Activated naive CD8-positive, alpha-beta T cell treated with anti-CD3 and anti-CD28 coated beads, Interleukin-2, amount 10 ng/mL, durations not matched to agents 7 days and 5 days (primary cell): Measurements from ENCODE around the gene PID1. TPM values are rescaled to one million over a fixed set of nuclear protein-coding genes. Genes with fewer than 3 reads are reported as not detected.

Experiments used
- ATAC-seq: fragments of 150-1000 bp; cut with Tn5 transposase; one replicate; pipeline ENCODE4 v1.10.0; 2021; ENCODE audit warnings: low read depth, moderate library complexity
- POLR2A ChIA-PET: fragments of 350-600 bp; sonication (Branson Sonifier 250); formaldehyde crosslinking; loops from one replicate; lab custom pipeline; 2021; ENCODE audit warnings: antibody characterized with exemption; lab: Charles Lee
- DNase-seq: peaks from one replicate; pipeline ENCODE4 v3.0.0; 2021
- H3K27ac Mint-ChIP-seq: one replicate; pipeline ENCODE4 v1.8.0; 2022; ENCODE audit warnings: mild to moderate bottlenecking, mixed read lengths
- H3K27me3 Mint-ChIP-seq: one replicate; pipeline ENCODE4 v1.8.0; 2022; ENCODE audit warnings: mild to moderate bottlenecking, moderate library complexity, mixed read lengths
- H3K36me3 Mint-ChIP-seq: one replicate; pipeline ENCODE4 v1.8.0; 2021; ENCODE audit warnings: mild to moderate bottlenecking, mixed read lengths
- H3K4me1 Mint-ChIP-seq: one replicate; pipeline ENCODE4 v1.8.0; 2021; ENCODE audit warnings: mixed read lengths
- H3K4me3 Mint-ChIP-seq: one replicate; pipeline ENCODE4 v1.8.0; 2022; ENCODE audit warnings: mild to moderate bottlenecking, moderate library complexity, mixed read lengths
- H3K9me3 Mint-ChIP-seq: one replicate; pipeline ENCODE4 v1.8.0; 2021; ENCODE audit warnings: mixed read lengths
- total RNA-seq, 2 experiments: library from RNA; stranded (reverse); gene quantifications; one replicate each; pipeline ENCODE4 v1.2.3, GENCODE V29; 2021

PID1 gene
- total RNA-seq, 2 experiments from 2014 or later = 0.11 to 0.17 TPM

GRCh38 chr2:229252280-229252679 lies 18.8 kb downstream of the PID1 start:
- Mint-ChIP-seq H3K4me1 (no peaks in the 10 kb centered on the region), H3K36me3 (no peaks in the 10 kb centered on the region), H3K27ac (no peak overlapping the region), H3K4me3 (no peak overlapping the region), H3K9me3 (peaks cover 3% of the 10 kb centered on the region), H3K27me3 (no peaks in the 10 kb centered on the region)
- POLR2A ChIA-PET = no interaction called here
- ATAC-seq = no peak
- no peak for DNase-seq

- Mint-ChIP-seq H3K27me3 (no peaks in the 10 kb centered on the region), H3K4me3 (no peak overlapping the region), H3K4me1 (no peaks in the 10 kb centered on the region), H3K36me3 (no peaks in the 10 kb centered on the region), H3K27ac (no peak overlapping the region), H3K9me3 (peaks cover 3% of the 10 kb centered on the region)
- ATAC-seq = no peak
- DNase-seq = no peak
- POLR2A ChIA-PET = no interaction called here
These were observed 21.6 kb downstream of the PID1 start for GRCh38 chr2:229249536-229249935.

- Mint-ChIP-seq H3K9me3 (peaks cover 6% of the 10 kb centered on the region), H3K4me3 (no peak overlapping the region), H3K36me3 (no peaks in the 10 kb centered on the region), H3K4me1 (no peaks in the 10 kb centered on the region), H3K27ac (no peak overlapping the region), H3K27me3 (no peaks in the 10 kb centered on the region)
- ATAC-seq = no peak
- DNase-seq = no peak
- POLR2A ChIA-PET = no interaction called here
These were observed 24.8 kb downstream of the PID1 start for GRCh38 chr2:229246334-229246733.

GRCh38 chr2:229244975-229245374 lies 26.1 kb downstream of the PID1 start:
- Mint-ChIP-seq H3K27me3 (no peaks in the 10 kb centered on the region), H3K36me3 (no peaks in the 10 kb centered on the region), H3K4me3 (no peak overlapping the region), H3K27ac (no peak overlapping the region), H3K4me1 (no peaks in the 10 kb centered on the region), H3K9me3 (peaks cover 6% of the 10 kb centered on the region)
- DNase-seq (no peak), ATAC-seq (no peak)
- POLR2A ChIA-PET = no interaction called here

GRCh38 chr2:229243890-229244560 lies 27.1 kb downstream of the PID1 start:
- DNase-seq (no peak), ATAC-seq (no peak)
- Mint-ChIP-seq H3K36me3 (no peaks in the 10 kb centered on the region), H3K4me3 (no peak overlapping the region), H3K9me3 (peaks cover 6% of the 10 kb centered on the region), H3K4me1 (no peaks in the 10 kb centered on the region), H3K27me3 (no peaks in the 10 kb centered on the region), H3K27ac (no peak overlapping the region)
- POLR2A ChIA-PET = no interaction called here

- Mint-ChIP-seq H3K4me3 (no peak overlapping the region), H3K4me1 (no peaks in the 10 kb centered on the region), H3K9me3 (peaks cover 6% of the 10 kb centered on the region)
These were observed 30.0 kb downstream of the PID1 start for GRCh38 chr2:229240984-229241491.

GRCh38 chr2:229239021-229239420 lies 32.1 kb downstream of the PID1 start:
- Mint-ChIP-seq H3K4me3 (no peak overlapping the region), H3K27ac (no peak overlapping the region), H3K36me3 (no peaks in the 10 kb centered on the region), H3K27me3 (no peaks in the 10 kb centered on the region), H3K9me3 (peaks cover 7% of the 10 kb centered on the region), H3K4me1 (no peaks in the 10 kb centered on the region)
- ATAC-seq = no peak
- POLR2A ChIA-PET = no interaction called here
- DNase-seq = no peak

More at GRCh38 chr2:229240984-229241491, 30.0 kb downstream of the PID1 start:
- no peak for DNase-seq
- H3K36me3 Mint-ChIP-seq = no peaks in the 10 kb centered on the region
- no peak for ATAC-seq
- POLR2A ChIA-PET = no interaction called here
- H3K27ac Mint-ChIP-seq = no peak overlapping the region
- no peaks in the 10 kb centered on the region for H3K27me3 Mint-ChIP-seq

GRCh38 chr2:229237270-229237669 lies 33.8 kb downstream of the PID1 start:
- no peaks in the 10 kb centered on the region for H3K36me3 Mint-ChIP-seq
- ATAC-seq (no peak), DNase-seq (no peak)
- POLR2A ChIA-PET = no interaction called here
- peaks cover 1% of the 10 kb centered on the region for H3K9me3 Mint-ChIP-seq
- no peaks in the 10 kb centered on the region for H3K4me1 Mint-ChIP-seq
- H3K27ac Mint-ChIP-seq = no peak overlapping the region
- H3K4me3 Mint-ChIP-seq = no peak overlapping the region
- no peaks in the 10 kb centered on the region for H3K27me3 Mint-ChIP-seq

- Mint-ChIP-seq H3K27ac (no peak overlapping the region), H3K36me3 (no peaks in the 10 kb centered on the region), H3K9me3 (peaks cover 1% of the 10 kb centered on the region), H3K27me3 (no peaks in the 10 kb centered on the region), H3K4me1 (no peaks in the 10 kb centered on the region), H3K4me3 (no peak overlapping the region)
- ATAC-seq (no peak), DNase-seq (no peak)
- POLR2A ChIA-PET = no interaction called here
These were observed 35.8 kb downstream of the PID1 start for GRCh38 chr2:229235131-229235914.

- H3K4me1 Mint-ChIP-seq = no peaks in the 10 kb centered on the region
- ATAC-seq (no peak), DNase-seq (no peak)
- no peaks in the 10 kb centered on the region for H3K27me3 Mint-ChIP-seq
- POLR2A ChIA-PET = no interaction called here
- H3K27ac Mint-ChIP-seq = no peak overlapping the region
- H3K9me3 Mint-ChIP-seq = peaks cover 1% of the 10 kb centered on the region
- no peaks in the 10 kb centered on the region for H3K36me3 Mint-ChIP-seq
- H3K4me3 Mint-ChIP-seq = no peak overlapping the region
These were observed 39.2 kb downstream of the PID1 start for GRCh38 chr2:229231885-229232284.

- no peak for ATAC-seq
- Mint-ChIP-seq H3K9me3 (peaks cover 1% of the 10 kb centered on the region), H3K4me3 (no peak overlapping the region)
These were observed 39.7 kb downstream of the PID1 start for GRCh38 chr2:229231328-229231868.

GRCh38 chr2:229230911-229231310 lies 40.2 kb downstream of the PID1 start:
- H3K9me3 Mint-ChIP-seq = peaks cover 1% of the 10 kb centered on the region
- no peak for DNase-seq
- H3K36me3 Mint-ChIP-seq = no peaks in the 10 kb centered on the region
- no peaks in the 10 kb centered on the region for H3K27me3 Mint-ChIP-seq
- ATAC-seq = no peak
- H3K4me3 Mint-ChIP-seq = no peak overlapping the region
- no peak overlapping the region for H3K27ac Mint-ChIP-seq
- H3K4me1 Mint-ChIP-seq = no peaks in the 10 kb centered on the region
- POLR2A ChIA-PET = no interaction called here

More at GRCh38 chr2:229231328-229231868, 39.7 kb downstream of the PID1 start:
- no peaks in the 10 kb centered on the region for H3K4me1 Mint-ChIP-seq
- DNase-seq = no peak
- H3K27me3 Mint-ChIP-seq = no peaks in the 10 kb centered on the region
- POLR2A ChIA-PET = no interaction called here
- no peaks in the 10 kb centered on the region for H3K36me3 Mint-ChIP-seq
- no peak overlapping the region for H3K27ac Mint-ChIP-seq

- Mint-ChIP-seq H3K4me1 (no peaks in the 10 kb centered on the region), H3K36me3 (no peaks in the 10 kb centered on the region), H3K27ac (no peak overlapping the region), H3K27me3 (no peaks in the 10 kb centered on the region), H3K4me3 (no peak overlapping the region), H3K9me3 (peaks cover 1% of the 10 kb centered on the region)
- no peak for DNase-seq
- POLR2A ChIA-PET = no interaction called here
- no peak for ATAC-seq
These were observed 40.8 kb downstream of the PID1 start for GRCh38 chr2:229230256-229230655.

GRCh38 chr2:229226382-229226781 lies 44.7 kb downstream of the PID1 start:
- no peak for DNase-seq
- Mint-ChIP-seq H3K4me3 (no peak overlapping the region), H3K9me3 (peaks cover 1% of the 10 kb centered on the region), H3K27me3 (no peaks in the 10 kb centered on the region), H3K36me3 (no peaks in the 10 kb centered on the region), H3K4me1 (no peaks in the 10 kb centered on the region), H3K27ac (no peak overlapping the region)
- ATAC-seq = no peak
- POLR2A ChIA-PET = no interaction called here
